Mucosa of stomach (tissue), 1 donor: ENCODE data around the gene MARCHF5.
A peak's percentile ranks its signal among the peaks of the same experiment; 100 is the strongest.

Experiments used
- H3K27me3 ChIP-seq: one replicate; pipeline ENCODE4 v1.7.0; 2013; ENCODE audit warnings: mild to moderate bottlenecking, low read length; ENCODE audit not compliant: control insufficient read depth, insufficient read depth
- H3K36me3 ChIP-seq: one replicate; pipeline ENCODE4 v1.7.0; 2013; ENCODE audit warnings: low read length; ENCODE audit not compliant: control insufficient read depth, insufficient read depth
- H3K4me1 ChIP-seq: one replicate; pipeline ENCODE4 v1.7.0; 2013; ENCODE audit warnings: mild to moderate bottlenecking, low read length; ENCODE audit not compliant: control insufficient read depth, insufficient read depth
- H3K4me3 ChIP-seq: one replicate; pipeline ENCODE4 v1.7.0; 2013; ENCODE audit warnings: low read length
- H3K9ac ChIP-seq: one replicate; pipeline ENCODE4 v1.7.0; 2013; ENCODE audit warnings: mild to moderate bottlenecking, low read length, moderate library complexity
- H3K9me3 ChIP-seq: one replicate; pipeline ENCODE4 v1.7.0; 2013; ENCODE audit warnings: mild to moderate bottlenecking, low read length, moderate library complexity; ENCODE audit not compliant: control insufficient read depth
- donor health status: Pancreatic carcinoma.

Gene MARCHF5

GRCh38 chr10:92278996-92279696 is 11.8 kb upstream of the MARCHF5 start:
- no peaks in the 10 kb centered on the region for H3K9me3 ChIP-seq
- H3K4me1 ChIP-seq, result peaks cover 2% of the 10 kb centered on the region
- H3K36me3 ChIP-seq, result no peaks in the 10 kb centered on the region
- H3K9ac ChIP-seq, result no peak overlapping the region
- no peaks in the 10 kb centered on the region for H3K27me3 ChIP-seq
- no peak overlapping the region for H3K4me3 ChIP-seq

- Histone ChIP-seq H3K4me3 (no peak overlapping the region), H3K9me3 (no peaks in the 10 kb centered on the region), H3K9ac (no peak overlapping the region), H3K27me3 (no peaks in the 10 kb centered on the region), H3K4me1 (peaks cover 7% of the 10 kb centered on the region), H3K36me3 (no peaks in the 10 kb centered on the region)
These were observed 6.8 kb upstream of the MARCHF5 start for GRCh38 chr10:92284112-92284704.

GRCh38 chr10:92290076-92290836 is 711 bp upstream of the MARCHF5 start:
- H3K27me3 ChIP-seq, result no peaks in the 10 kb centered on the region
- H3K36me3 ChIP-seq, result no peaks in the 10 kb centered on the region
- H3K9ac ChIP-seq, result peak overlapping the region; percentile 95
- no peaks in the 10 kb centered on the region for H3K9me3 ChIP-seq
- peak overlapping the region; percentile 99 for H3K4me3 ChIP-seq
- H3K4me1 ChIP-seq, result peaks cover 13% of the 10 kb centered on the region

- H3K9me3 ChIP-seq, result no peaks in the 10 kb centered on the region
- H3K4me3 ChIP-seq, result peak overlapping the region; percentile 99
- peak overlapping the region; percentile 95 for H3K9ac ChIP-seq
- H3K4me1 ChIP-seq, result peaks cover 13% of the 10 kb centered on the region
- H3K36me3 ChIP-seq, result no peaks in the 10 kb centered on the region
- no peaks in the 10 kb centered on the region for H3K27me3 ChIP-seq
These were observed 574 bp downstream of the MARCHF5 start for GRCh38 chr10:92291616-92291865.

- Histone ChIP-seq H3K9ac (peak overlapping the region; percentile 95), H3K36me3 (no peaks in the 10 kb centered on the region), H3K4me1 (peaks cover 13% of the 10 kb centered on the region), H3K4me3 (peak overlapping the region; percentile 99), H3K9me3 (no peaks in the 10 kb centered on the region), H3K27me3 (no peaks in the 10 kb centered on the region)
These were observed 1.2 kb downstream of the MARCHF5 start for GRCh38 chr10:92291921-92292845.

- H3K4me3 ChIP-seq, result no peak overlapping the region
- H3K27me3 ChIP-seq, result no peaks in the 10 kb centered on the region
- H3K9me3 ChIP-seq, result no peaks in the 10 kb centered on the region
- H3K4me1 ChIP-seq, result no peaks in the 10 kb centered on the region
- no peak overlapping the region for H3K9ac ChIP-seq
- H3K36me3 ChIP-seq, result no peaks in the 10 kb centered on the region
These were observed 7.5 kb downstream of the MARCHF5 start for GRCh38 chr10:92298487-92298886.

GRCh38 chr10:92303096-92303495 is 12.1 kb downstream of the MARCHF5 start:
- Histone ChIP-seq H3K9me3 (no peaks in the 10 kb centered on the region), H3K36me3 (no peaks in the 10 kb centered on the region), H3K27me3 (no peaks in the 10 kb centered on the region), H3K4me1 (no peaks in the 10 kb centered on the region), H3K9ac (no peak overlapping the region), H3K4me3 (no peak overlapping the region)

- Histone ChIP-seq H3K27me3 (no peaks in the 10 kb centered on the region), H3K4me3 (no peak overlapping the region), H3K4me1 (no peaks in the 10 kb centered on the region), H3K9me3 (no peaks in the 10 kb centered on the region), H3K9ac (no peak overlapping the region), H3K36me3 (no peaks in the 10 kb centered on the region)
These were observed 13.1 kb downstream of the MARCHF5 start for GRCh38 chr10:92304061-92304460.

- Histone ChIP-seq H3K9ac (no peak overlapping the region), H3K27me3 (no peaks in the 10 kb centered on the region), H3K4me1 (no peaks in the 10 kb centered on the region), H3K36me3 (no peaks in the 10 kb centered on the region), H3K9me3 (no peaks in the 10 kb centered on the region), H3K4me3 (no peak overlapping the region)
These were observed 14.4 kb downstream of the MARCHF5 start for GRCh38 chr10:92305133-92306072.

- Histone ChIP-seq H3K9me3 (no peaks in the 10 kb centered on the region), H3K27me3 (no peaks in the 10 kb centered on the region), H3K36me3 (no peaks in the 10 kb centered on the region), H3K4me1 (no peaks in the 10 kb centered on the region), H3K9ac (no peak overlapping the region), H3K4me3 (no peak overlapping the region)
These were observed 18.3 kb downstream of the MARCHF5 start for GRCh38 chr10:92309272-92309671.

- Histone ChIP-seq H3K4me1 (no peaks in the 10 kb centered on the region), H3K4me3 (no peak overlapping the region), H3K9ac (no peak overlapping the region), H3K36me3 (no peaks in the 10 kb centered on the region), H3K27me3 (no peaks in the 10 kb centered on the region), H3K9me3 (no peaks in the 10 kb centered on the region)
These were observed 22.8 kb downstream of the MARCHF5 start for GRCh38 chr10:92313750-92314149.
